GM20000 (cell line): ENCODE data around the gene TGFBR3.
"Not testable (repeated sequence)": the region's sequence is repeated elsewhere in the genome, so short reads cannot be mapped to it uniquely, and the experiment has no call there.

Experiments
- DNase-seq: peaks from one replicate; pipeline ENCODE4 v3.0.0; 2012; ENCODE audit warnings: low spot score
- CTCF ChIP-seq: IDR thresholded peaks from 2 replicates; pipeline ENCODE4 v1.5.1; 2012; ENCODE audit warnings: mild to moderate bottlenecking, control low read depth; ENCODE audit errors: extremely low read depth, missing control alignments

TGFBR3 gene

GRCh38 chr1:91862120-91862519 lies 23.8 kb downstream of the TGFBR3 start:
- TF ChIP-seq CTCF = no peak
- no peak for DNase-seq

GRCh38 chr1:91857557-91858239 lies 28.3 kb downstream of the TGFBR3 start:
- TF ChIP-seq CTCF = no peak
- no peak for DNase-seq

GRCh38 chr1:91856996-91857395 lies 29.0 kb downstream of the TGFBR3 start:
- TF ChIP-seq CTCF = no peak

GRCh38 chr1:91854852-91855534 lies 31.0 kb downstream of the TGFBR3 start:
- DNase-seq = no peak
- TF ChIP-seq CTCF = no peak

More at GRCh38 chr1:91856996-91857395, 29.0 kb downstream of the TGFBR3 start:
- no peak for DNase-seq

GRCh38 chr1:91853397-91853796 lies 32.6 kb downstream of the TGFBR3 start:
- DNase-seq = no peak
- no peak for TF ChIP-seq CTCF

- DNase-seq = not testable (repeated sequence)
Measured at GRCh38 chr1:91852011-91852410, 33.9 kb downstream of the TGFBR3 start.

- TF ChIP-seq CTCF = no peak
- no peak for DNase-seq
Measured at GRCh38 chr1:91851130-91852010, 34.6 kb downstream of the TGFBR3 start.
